Activated CD8-positive, alpha-beta memory T cell treated with anti-CD3 and anti-CD28 coated beads, Interleukin-2, amount 50 U/mL, for 24 hours (primary cell): Measurements from ENCODE around the gene ZWILCH.

Experiments used
- DNase-seq: peaks from one replicate; pipeline ENCODE4 v3.0.0-alpha.2; 2020; ENCODE audit errors: extremely low read depth

ZWILCH gene

DNA sequence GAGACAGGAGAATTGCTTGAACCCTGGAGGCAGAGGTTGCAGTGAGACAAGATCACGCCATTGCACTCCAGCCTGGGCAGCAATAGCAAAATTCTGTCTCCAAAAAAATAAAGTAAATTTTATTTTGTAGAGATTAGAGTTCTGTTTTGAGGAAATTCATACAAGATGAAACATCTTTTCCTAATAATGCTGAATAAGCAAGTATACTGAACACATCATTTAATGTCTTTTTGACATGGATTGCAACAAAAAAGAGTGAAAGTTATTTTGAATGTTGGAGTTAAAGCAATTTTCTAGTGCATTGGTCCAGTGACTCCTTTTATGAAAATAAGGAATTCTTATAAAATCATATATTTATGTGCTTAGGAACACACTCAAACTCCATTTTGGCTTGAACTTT is 40.1 kb downstream of the ZWILCH start:
- no peak for DNase-seq

DNA sequence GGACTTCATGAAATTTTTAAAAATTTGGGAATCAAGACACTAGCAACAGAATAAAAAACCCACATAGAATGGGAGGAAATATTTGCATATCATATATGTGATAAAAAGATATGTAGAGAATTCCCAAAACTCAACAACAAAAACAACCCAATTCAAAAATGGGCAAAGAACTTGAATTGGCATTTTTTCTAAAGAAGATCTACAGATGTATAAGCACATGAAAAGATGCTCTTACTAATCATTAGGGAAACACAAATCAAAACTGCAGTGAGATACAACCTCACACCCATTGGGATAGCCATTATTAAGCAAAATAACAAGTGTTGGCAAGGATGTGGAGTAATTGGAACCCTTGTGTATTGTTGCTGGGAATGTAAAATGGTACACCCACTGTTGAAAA is 50.6 kb downstream of the ZWILCH start:
- DNase-seq, result no peak

DNA sequence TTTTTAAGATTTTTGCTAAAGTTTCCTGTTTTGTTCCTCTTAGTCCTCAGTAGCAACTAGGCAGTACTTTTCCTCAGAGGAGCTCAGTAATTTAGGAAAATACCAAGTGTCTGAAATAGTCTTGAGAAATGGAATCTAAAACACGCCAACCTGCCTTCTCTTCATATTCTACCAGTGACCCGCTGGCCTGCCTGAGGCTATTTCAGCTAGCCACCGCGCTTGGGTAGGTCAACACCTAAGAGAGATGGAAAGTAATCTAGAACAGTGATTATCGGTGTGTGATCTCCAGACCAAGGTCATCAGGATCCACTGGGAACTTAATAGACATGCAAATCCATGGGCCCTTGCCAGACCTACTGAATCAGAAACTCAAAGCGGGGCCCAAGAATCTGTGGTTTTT is 53.1 kb downstream of the ZWILCH start:
- DNase-seq, result no peak

- no peak for DNase-seq
Observed at GRCh38 chr15:66560856-66561525, 55.9 kb downstream of the ZWILCH start.

DNA sequence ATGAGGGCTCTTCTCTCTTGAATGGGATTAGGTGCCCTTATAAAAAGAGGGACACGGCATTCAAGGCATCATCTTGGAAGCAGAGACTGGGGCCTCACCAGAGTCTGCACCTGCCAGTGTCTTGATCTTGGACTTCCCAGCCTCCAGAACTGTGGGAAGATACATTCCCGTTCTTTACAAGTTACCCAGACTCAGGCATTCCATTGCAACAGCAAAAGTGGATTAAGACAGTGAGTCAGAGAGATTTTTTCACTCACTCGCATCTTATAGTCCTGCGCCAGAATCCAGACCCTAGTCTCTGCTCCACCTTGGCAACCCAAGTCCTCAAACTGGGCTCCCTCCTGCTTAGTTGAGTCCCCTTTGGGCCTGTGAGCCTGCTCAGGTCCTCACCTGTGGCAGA is 58.0 kb downstream of the ZWILCH start:
- no peak for DNase-seq

GRCh38 chr15:66563566-66564110 is 58.5 kb downstream of the ZWILCH start:
- DNase-seq, result no peak

- DNase-seq, result no peak
Observed at GRCh38 chr15:66564136-66565041, 59.3 kb downstream of the ZWILCH start.

DNA sequence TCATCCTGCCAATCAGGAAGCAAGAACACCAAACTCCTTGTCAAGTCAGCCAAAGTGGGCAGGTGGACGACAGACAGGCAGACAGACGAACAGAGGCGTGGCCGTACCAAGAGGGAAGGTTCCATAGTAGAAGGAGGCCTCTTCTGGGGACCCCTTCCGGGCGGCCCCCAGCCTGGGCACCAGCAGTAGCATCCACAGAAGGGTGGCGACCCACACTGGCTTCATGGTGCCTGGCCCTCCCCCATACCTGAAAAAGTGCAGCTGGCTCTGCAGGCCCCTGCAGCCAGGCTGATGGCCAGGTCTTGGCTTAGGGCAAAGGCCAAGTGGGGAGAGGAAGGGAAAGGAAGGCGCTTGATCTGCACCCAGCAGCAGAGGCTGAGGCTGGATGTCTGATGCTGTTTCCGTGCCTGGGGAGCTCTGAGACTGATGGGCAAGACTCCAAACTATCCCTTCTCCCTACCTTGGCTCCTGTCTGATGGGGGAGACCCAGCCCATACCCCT is 60.1 kb downstream of the ZWILCH start:
- no peak for DNase-seq

DNA sequence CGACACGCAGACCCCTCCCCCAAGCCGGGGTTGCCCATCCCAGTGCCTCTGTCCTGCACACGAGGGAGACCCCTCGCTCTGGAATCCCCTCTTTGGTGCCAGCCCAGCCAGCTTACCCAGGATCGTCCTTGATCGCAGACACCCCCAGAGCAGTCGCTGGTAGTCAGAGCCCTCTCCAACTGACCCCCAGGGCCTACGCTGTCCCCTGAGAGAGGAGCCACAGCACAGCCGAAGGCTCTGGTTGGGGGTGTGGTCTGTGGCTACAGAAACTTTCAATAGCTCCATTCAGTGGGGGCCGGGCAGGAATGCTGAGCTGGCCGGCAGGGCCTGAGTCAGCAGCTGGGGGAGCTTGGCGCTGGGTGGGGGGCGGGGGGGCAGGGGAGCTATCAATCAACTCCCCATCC is 60.6 kb downstream of the ZWILCH start, which contains the start of gene LCTL:
Gene LCTL (minus strand): TSS at position 258 of the 404 bp plus-strand sequence. CDS start 633 bp downstream, outside the sequence.
- DNase-seq, result no peak

DNA sequence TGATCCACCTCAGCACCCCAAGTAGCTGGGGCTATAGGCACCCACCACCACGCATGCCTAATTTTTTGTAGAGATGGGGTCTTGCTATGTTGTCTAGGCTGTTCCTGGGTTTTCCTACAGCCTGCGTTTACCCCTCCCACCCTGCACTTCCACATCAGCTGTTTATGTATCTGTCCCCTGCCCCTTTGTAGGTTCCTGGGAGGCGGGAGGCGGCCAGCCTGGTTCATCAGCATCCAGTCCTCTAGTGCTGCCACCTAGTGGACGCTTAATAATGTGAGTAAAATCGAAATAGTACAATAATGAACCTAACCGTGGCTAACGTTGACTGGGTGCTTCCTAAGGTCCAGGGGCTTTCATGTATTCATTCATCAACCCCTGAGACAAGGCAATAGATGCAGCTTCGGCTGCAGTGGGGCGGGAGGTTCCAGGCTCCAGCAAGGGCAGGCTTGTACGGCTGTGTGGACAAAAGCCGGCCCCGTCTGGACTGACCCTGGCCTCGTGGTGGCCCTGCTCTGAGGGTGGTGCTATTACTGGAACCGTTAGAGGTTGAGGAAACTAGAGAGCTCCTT is 61.9 kb downstream of the ZWILCH start:
- no peak for DNase-seq

DNA sequence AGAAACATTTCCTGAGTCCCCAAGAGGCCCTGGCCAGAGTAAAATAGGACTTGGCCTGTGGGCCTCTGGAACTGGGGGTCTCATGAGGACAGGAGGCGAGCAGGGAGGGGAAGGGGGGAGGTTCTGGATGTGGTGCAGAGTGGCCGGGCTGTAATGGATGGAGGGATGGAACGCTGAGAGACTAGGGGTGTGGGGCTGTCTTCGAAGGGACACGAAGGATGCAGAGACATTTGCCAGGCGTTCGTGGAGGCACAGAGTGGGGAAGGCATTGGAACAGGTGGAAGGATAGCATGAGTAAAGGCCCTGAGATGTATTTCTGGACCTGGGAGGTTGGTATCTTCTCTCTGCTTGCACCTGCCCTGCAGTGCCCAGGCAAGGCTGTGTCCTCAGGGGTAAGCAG is 62.8 kb downstream of the ZWILCH start:
- DNase-seq, result no peak

GRCh38 chr15:66569461-66570137 is 64.5 kb downstream of the ZWILCH start:
- no peak for DNase-seq

GRCh38 chr15:66570327-66570726 is 65.2 kb downstream of the ZWILCH start:
- DNase-seq, result no peak

- DNase-seq, result no peak
Observed at GRCh38 chr15:66570842-66571478, 65.8 kb downstream of the ZWILCH start.

DNA sequence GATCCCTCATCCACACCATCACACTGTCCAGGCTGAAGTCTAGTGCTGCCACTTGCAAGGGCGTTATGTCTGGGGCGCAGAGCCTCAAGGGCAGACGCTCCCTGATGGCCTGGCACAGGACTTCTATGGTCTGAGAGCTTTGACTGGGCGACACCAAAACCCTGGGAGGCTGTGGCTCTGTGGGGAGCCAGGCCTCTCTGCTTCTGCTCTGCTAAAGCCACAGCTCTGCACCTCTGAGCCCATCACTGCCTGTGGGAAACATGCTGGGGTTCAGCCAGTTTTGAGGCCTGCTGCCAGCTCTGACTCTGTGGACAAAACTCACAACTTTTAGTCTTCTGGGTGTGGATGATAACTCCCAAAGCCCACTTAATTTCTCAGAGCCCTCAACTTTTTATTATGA is 67.0 kb downstream of the ZWILCH start:
- DNase-seq, result no peak

- no peak for DNase-seq
Observed at GRCh38 chr15:66573348-66573718, 68.2 kb downstream of the ZWILCH start.

- DNase-seq, result no peak
Observed at GRCh38 chr15:66573719-66574595, 68.8 kb downstream of the ZWILCH start.

GRCh38 chr15:66574596-66574950 is 69.4 kb downstream of the ZWILCH start:
- DNase-seq, result no peak

DNA sequence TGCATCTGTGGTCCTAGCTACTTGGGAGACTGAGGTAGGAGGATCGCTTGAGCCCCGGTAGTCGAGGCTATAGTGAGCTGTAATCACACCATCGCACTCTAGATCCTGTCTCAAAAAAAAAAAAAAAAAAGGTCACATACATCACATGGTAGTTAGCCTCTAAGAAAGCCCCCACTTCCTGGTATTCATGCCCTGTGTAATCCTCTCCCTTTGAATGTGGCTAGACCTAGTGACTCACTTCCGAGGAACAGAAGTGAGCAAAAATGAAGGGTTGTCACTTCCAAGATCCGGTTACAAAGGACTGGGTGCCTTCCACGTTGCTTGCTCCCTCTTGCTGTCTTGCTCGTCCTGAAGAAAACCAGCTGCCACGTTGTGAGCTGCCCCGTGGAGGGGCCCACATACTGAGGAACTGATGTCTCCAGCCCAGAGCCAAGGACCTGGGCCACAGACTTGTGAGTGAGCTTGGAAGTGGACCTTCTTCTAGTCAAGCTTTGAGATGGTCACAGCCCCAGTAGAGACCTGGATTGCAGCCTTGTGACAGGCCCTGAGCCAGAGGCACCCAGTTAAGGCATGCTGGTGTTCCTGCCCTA is 73.3 kb downstream of the ZWILCH start:
- no peak for DNase-seq

DNA sequence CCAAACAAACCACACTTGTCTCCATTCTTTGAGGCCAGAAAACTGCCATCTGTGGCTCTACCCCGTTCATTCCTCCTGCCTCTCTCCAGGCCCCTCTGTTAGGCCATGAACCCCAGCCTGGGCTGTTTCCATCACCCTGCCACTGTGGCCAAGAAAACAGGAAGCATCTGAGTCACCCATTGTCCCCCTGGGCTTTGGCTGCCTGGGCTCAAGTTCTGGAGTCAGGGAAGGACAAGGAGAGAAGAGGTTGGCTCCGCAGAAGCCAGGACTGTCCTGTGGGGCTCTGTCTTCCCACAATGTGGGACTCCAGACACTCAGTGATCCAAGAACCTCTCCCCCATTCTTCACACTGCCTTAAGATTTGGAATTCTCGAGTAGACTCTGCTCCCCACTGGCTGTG is 75.5 kb downstream of the ZWILCH start:
- DNase-seq, result no peak
